Measurements from ENCODE around the gene ARHGAP42.
A peak's percentile ranks its signal among the peaks of the same experiment; 100 is the strongest.
"Not testable (repeated sequence)": the region's sequence is repeated elsewhere in the genome, so short reads cannot be mapped to it uniquely, and the experiment has no call there.

The ARHGAP42 gene

GRCh38 chr11:100727410-100727809 lies 40.3 kb downstream of the ARHGAP42 start:
- no peak for DNase-seq

- DNase-seq: no peak
These were observed 43.2 kb downstream of the ARHGAP42 start for GRCh38 chr11:100730266-100730665.

GRCh38 chr11:100731471-100731870 lies 44.4 kb downstream of the ARHGAP42 start:
- no peak for DNase-seq

GRCh38 chr11:100732949-100733348 lies 45.9 kb downstream of the ARHGAP42 start:
- DNase-seq: no peak

- no peak for DNase-seq
These were observed 47.8 kb downstream of the ARHGAP42 start for GRCh38 chr11:100734743-100735527.

GRCh38 chr11:100735949-100736675 lies 49.0 kb downstream of the ARHGAP42 start:
- no peak for DNase-seq

- DNase-seq: no peak
These were observed 51.7 kb downstream of the ARHGAP42 start for GRCh38 chr11:100738701-100739270.

GRCh38 chr11:100739666-100740065 lies 52.6 kb downstream of the ARHGAP42 start:
- DNase-seq: no peak

GRCh38 chr11:100740440-100740839 lies 53.4 kb downstream of the ARHGAP42 start:
- no peak for DNase-seq

- DNase-seq: no peak
These were observed 55.0 kb downstream of the ARHGAP42 start for GRCh38 chr11:100741866-100742625.

- no peak for DNase-seq
These were observed 59.4 kb downstream of the ARHGAP42 start for GRCh38 chr11:100746448-100746847.

- DNase-seq: peak in 1 of 3 experiments; percentile 24
These were observed 61.1 kb downstream of the ARHGAP42 start for GRCh38 chr11:100748153-100748552.

GRCh38 chr11:100749887-100750565 lies 62.9 kb downstream of the ARHGAP42 start:
- DNase-seq: not testable (repeated sequence)

- not testable (repeated sequence) for DNase-seq
These were observed 63.4 kb downstream of the ARHGAP42 start for GRCh38 chr11:100750566-100750891.

GRCh38 chr11:100752371-100753171 lies 65.5 kb downstream of the ARHGAP42 start:
- DNase-seq: peak in 2 of 3 experiments; percentile 32 to 71

- DNase-seq: peak in 2 of 3 experiments; percentile 44 to 53
These were observed 66.1 kb downstream of the ARHGAP42 start for GRCh38 chr11:100753172-100753543.

GRCh38 chr11:100753571-100753970 lies 66.5 kb downstream of the ARHGAP42 start:
- no peak for DNase-seq

GRCh38 chr11:100756559-100756958 lies 69.5 kb downstream of the ARHGAP42 start:
- DNase-seq: peak in 1 of 3 experiments; percentile 40

- no peak for DNase-seq
These were observed 70.6 kb downstream of the ARHGAP42 start for GRCh38 chr11:100757646-100758045.

GRCh38 chr11:100759106-100759505 lies 72.0 kb downstream of the ARHGAP42 start:
- DNase-seq: no peak

- no peak for DNase-seq
These were observed 72.8 kb downstream of the ARHGAP42 start for GRCh38 chr11:100759856-100760255.

- DNase-seq: no peak
These were observed 73.7 kb downstream of the ARHGAP42 start for GRCh38 chr11:100760744-100761143.

Measured in NCI-H1417 (cell line).